Liver (tissue), 3 donors: ENCODE data around the gene SPTB.

Experiments
- CTCF ChIP-seq: fragments of 150-350 bp; IDR thresholded peaks from 2 replicates; pipeline ENCODE4 v1.5.1; 2017; ENCODE audit warnings: improper control_type of control experiment, low read depth, low read length; ENCODE audit not compliant: missing input control
- FOXA1 ChIP-seq: IDR thresholded peaks from 2 replicates; pipeline ENCODE4 v1.6.1; 2016; ENCODE audit warnings: antibody characterized with exemption
- GABPA ChIP-seq, 2 donors: IDR thresholded peaks in 1 of 2; conservative IDR thresholded peaks in 1 of 2; 2 replicates each; pipeline ENCODE4 v1.6.1; 2016; ENCODE audit warnings: antibody characterized with exemption in 2 of 2, mild to moderate bottlenecking in 1 of 2, moderate library complexity in 1 of 2
- REST ChIP-seq: IDR thresholded peaks from 2 replicates; pipeline ENCODE4 v1.6.1; 2016; ENCODE audit warnings: antibody characterized with exemption, mild to moderate bottlenecking
- ZBTB33 ChIP-seq: IDR thresholded peaks from 2 replicates; pipeline ENCODE4 v1.6.1; 2016; ENCODE audit warnings: antibody characterized with exemption
- donor health status: healthy.
- donor health status: healthy.

- TF ChIP-seq CTCF: no peak
- no peak for TF ChIP-seq ZBTB33
- no peak for TF ChIP-seq REST
- no peak for TF ChIP-seq FOXA1
- no peak for TF ChIP-seq GABPA (IDR thresholded peaks at IDR 0.05 in 1 of 2, conservative IDR thresholded peaks at IDR 0.05 in 1 of 2)
These were observed 176.1 kb downstream of the SPTB start for GRCh38 chr14:64703395-64704142.
